Stimulated activated CD8-positive, alpha-beta memory T cell treated with anti-CD3 and anti-CD28 coated beads, Interleukin-2, amount 100 ng/mL, for 1 hour (primary cell): ENCODE results near the gene DPH5.

ENCODE experiments used
- DNase-seq, 2 donors: peaks; one replicate each; pipeline ENCODE4 v3.0.0-alpha.2; 2020; ENCODE audit warnings: low read depth in 2 of 2

Gene DPH5

GRCh38 chr1:101030881-101031280 is 5.3 kb upstream of the DPH5 start:
- DNase-seq = no peak

GRCh38 chr1:101029184-101029583 is 3.6 kb upstream of the DPH5 start:
- no peak for DNase-seq

- no peak for DNase-seq
Observed at GRCh38 chr1:101028466-101028865, 2.9 kb upstream of the DPH5 start.

GRCh38 chr1:101027194-101027772 is 1.7 kb upstream of the DPH5 start:
- no peak for DNase-seq

GRCh38 chr1:101026430-101026788 is 825 bp upstream of the DPH5 start:
- DNase-seq = no peak

GRCh38 chr1:101025283-101025656 is 314 bp downstream of the DPH5 start:
- DNase-seq = no peak

GRCh38 chr1:101022294-101022693 is 3.3 kb downstream of the DPH5 start:
- DNase-seq = no peak

- DNase-seq = no peak
Observed at GRCh38 chr1:101017448-101017847, 8.1 kb downstream of the DPH5 start.

GRCh38 chr1:101013776-101014175 is 11.8 kb downstream of the DPH5 start:
- DNase-seq = no peak

GRCh38 chr1:101008229-101008834 is 17.3 kb downstream of the DPH5 start:
- no peak for DNase-seq

GRCh38 chr1:101006553-101006952 is 19.0 kb downstream of the DPH5 start:
- no peak for DNase-seq

- no peak for DNase-seq
Observed at GRCh38 chr1:101005871-101006270, 19.7 kb downstream of the DPH5 start.

GRCh38 chr1:101005183-101005582 is 20.4 kb downstream of the DPH5 start:
- no peak for DNase-seq

GRCh38 chr1:101004670-101005069 is 20.9 kb downstream of the DPH5 start:
- DNase-seq = no peak

- no peak for DNase-seq
Observed at GRCh38 chr1:101004061-101004460, 21.5 kb downstream of the DPH5 start.

GRCh38 chr1:101003012-101003650 is 22.5 kb downstream of the DPH5 start:
- no peak for DNase-seq

GRCh38 chr1:101002551-101002950 is 23.0 kb downstream of the DPH5 start:
- DNase-seq = no peak

GRCh38 chr1:101000131-101000873 is 25.3 kb downstream of the DPH5 start:
- no peak for DNase-seq

GRCh38 chr1:100998426-100998825 is 27.2 kb downstream of the DPH5 start:
- DNase-seq = no peak

- no peak for DNase-seq
Observed at GRCh38 chr1:100995198-100995988, 30.2 kb downstream of the DPH5 start.

- DNase-seq = no peak
Observed at GRCh38 chr1:100989306-100990077, 36.1 kb downstream of the DPH5 start.
